Right forelimb (tissue), 1 donor: ENCODE data around the gene SCGB1D4.
A peak's percentile ranks its signal among the peaks of the same experiment; 100 is the strongest.
"Not testable (repeated sequence)": the region's sequence is repeated elsewhere in the genome, so short reads cannot be mapped to it uniquely, and the experiment has no call there.

Experiments used
- DNase-seq: peaks from one replicate; pipeline ENCODE4 v3.0.0-alpha.2; 2018

SCGB1D4 gene

GRCh38 chr11:62298975-62299374, at the start of gene SCGB1D4:
Gene SCGB1D4, minus strand, starts transcription at chr11:62299075. Its CDS starts 65 bp downstream, at chr11:62299010.
- DNase-seq, result no peak

GRCh38 chr11:62345861-62346260, 47.0 kb upstream of the SCGB1D4 start:
- DNase-seq, result no peak

GRCh38 chr11:62344210-62344609, 45.3 kb upstream of the SCGB1D4 start:
- DNase-seq, result no peak

GRCh38 chr11:62343646-62344190, 44.8 kb upstream of the SCGB1D4 start:
- DNase-seq, result not testable (repeated sequence)

GRCh38 chr11:62341588-62341987, 42.7 kb upstream of the SCGB1D4 start:
- DNase-seq, result no peak

GRCh38 chr11:62340269-62340901, 41.5 kb upstream of the SCGB1D4 start:
- DNase-seq, result peak; percentile 48

GRCh38 chr11:62338218-62338617, 39.3 kb upstream of the SCGB1D4 start:
- DNase-seq, result no peak

- peak; percentile 80 for DNase-seq
Observed at GRCh38 chr11:62337303-62338181, 38.7 kb upstream of the SCGB1D4 start, which contains the start of gene ASRGL1. Gene ASRGL1, plus strand, starts transcription at chr11:62337448. Its CDS starts 530 bp downstream, at chr11:62337978.

- not testable (repeated sequence) for DNase-seq
Observed at GRCh38 chr11:62336949-62337302, 38.1 kb upstream of the SCGB1D4 start.

- DNase-seq, result no peak
Observed at GRCh38 chr11:62333768-62334167, 34.9 kb upstream of the SCGB1D4 start.

- not testable (repeated sequence) for DNase-seq
Observed at GRCh38 chr11:62331264-62331663, 32.4 kb upstream of the SCGB1D4 start.

- DNase-seq, result not testable (repeated sequence)
Observed at GRCh38 chr11:62327541-62327940, 28.7 kb upstream of the SCGB1D4 start.

GRCh38 chr11:62326719-62327118, 27.8 kb upstream of the SCGB1D4 start:
- DNase-seq, result not testable (repeated sequence)

GRCh38 chr11:62325781-62326180, 26.9 kb upstream of the SCGB1D4 start:
- not testable (repeated sequence) for DNase-seq

GRCh38 chr11:62324731-62325556, 26.1 kb upstream of the SCGB1D4 start:
- no peak for DNase-seq

- DNase-seq, result no peak
Observed at GRCh38 chr11:62322524-62322923, 23.6 kb upstream of the SCGB1D4 start.

- DNase-seq, result no peak
Observed at GRCh38 chr11:62315431-62315830, 16.6 kb upstream of the SCGB1D4 start.

GRCh38 chr11:62309991-62310390, 11.1 kb upstream of the SCGB1D4 start:
- no peak for DNase-seq

GRCh38 chr11:62307950-62308349, 9.1 kb upstream of the SCGB1D4 start:
- DNase-seq, result no peak

GRCh38 chr11:62306227-62306626, 7.4 kb upstream of the SCGB1D4 start:
- no peak for DNase-seq

- no peak for DNase-seq
Observed at GRCh38 chr11:62295504-62295903, 3.4 kb downstream of the SCGB1D4 start.

GRCh38 chr11:62280452-62280851, 18.4 kb downstream of the SCGB1D4 start:
- DNase-seq, result no peak

GRCh38 chr11:62273789-62274275, 25.0 kb downstream of the SCGB1D4 start:
- no peak for DNase-seq
